Cardiac muscle cell (in vitro differentiated cells and primary cell): ENCODE data around the gene PCK2. TPM values are rescaled to one million over a fixed set of nuclear protein-coding genes. Genes with fewer than 3 reads are reported as not detected.
"Not testable (repeated sequence)": the region's sequence is repeated elsewhere in the genome, so short reads cannot be mapped to it uniquely, and the experiment has no call there.

Source experiments
- DNase-seq, 2 donors: peaks; one replicate each; pipeline versions ENCODE4 v3.0.0 to v3.0.0-alpha.2; 2010 to 2017; ENCODE audit warnings: low read depth in 1 of 2, low spot score in 1 of 2
- H3K27ac ChIP-seq: fragments of 200-600 bp; sonication (generic); 2 replicates; pipeline ENCODE4 v1.5.1; 2016
- H3K27me3 ChIP-seq: fragments of 200-600 bp; sonication (generic); 2 replicates; pipeline ENCODE4 v1.6.0; 2016; ENCODE audit warnings: control low read depth
- H3K36me3 ChIP-seq: fragments of 200-600 bp; sonication (generic); 2 replicates; pipeline ENCODE4 v1.5.1; 2016; ENCODE audit warnings: control low read depth
- H3K4me1 ChIP-seq: fragments of 200-600 bp; sonication (generic); 2 replicates; pipeline ENCODE4 v1.8.1; 2017; ENCODE audit warnings: low read depth, mild to moderate bottlenecking, mixed run types
- H3K4me3 ChIP-seq: fragments of 200-600 bp; sonication (generic); 2 replicates; pipeline ENCODE4 v1.5.1; 2016; ENCODE audit warnings: mild to moderate bottlenecking
- H3K9me3 ChIP-seq: fragments of 200-600 bp; sonication (generic); 2 replicates; pipeline ENCODE4 v1.5.1; 2017; ENCODE audit warnings: low read depth, mild to moderate bottlenecking, control low read depth
- CTCF ChIP-seq: IDR thresholded peaks from 2 replicates; pipeline ENCODE4 v1.5.1; 2012; ENCODE audit warnings: low read depth, mild to moderate bottlenecking, low read length
- polyA plus RNA-seq: library from polyadenylated mRNA; unstranded; fragments of >200 nt; fragmentation: Nextera tagmentation; extraction: Ambion mirVana; gene quantifications from 2 replicates; pipeline ENCODE4 v1.2.1, GENCODE V29; 2016
- total RNA-seq: library from RNA; depleted of rRNA; stranded (reverse); fragments of >200 nt; gene quantifications from 2 replicates; pipeline ENCODE4 v1.2.3, GENCODE V29; 2016

Gene PCK2
- total RNA-seq (11.2 and 18.9 TPM in 2 replicates), polyA plus RNA-seq (12.2 and 20.0 TPM in 2 replicates)

- no peaks in the 10 kb centered on the region for H3K9me3 ChIP-seq
- peak within 1 kb of the TSS; percentile 45 for H3K4me3 ChIP-seq
- peak; percentile 12 for TF ChIP-seq CTCF
- H3K36me3 ChIP-seq: no peaks in the 10 kb centered on the region
- H3K27me3 ChIP-seq: no peaks in the 10 kb centered on the region
- H3K27ac ChIP-seq: no peak within 1 kb of the TSS
- DNase-seq: peak; percentile 90 to 96
- peaks cover 7% of the 10 kb centered on the region for H3K4me1 ChIP-seq
These were observed at the start of gene PCK2 for GRCh38 chr14:24093901-24094840. Gene PCK2, plus strand, starts transcription at chr14:24094311. Its CDS starts 95 bp downstream, at chr14:24094406.

- H3K36me3 ChIP-seq, H3K27me3 ChIP-seq, DNase-seq, H3K4me1 ChIP-seq, H3K9me3 ChIP-seq, H3K4me3 ChIP-seq, H3K27ac ChIP-seq: not testable (repeated sequence)
These were observed 45.1 kb upstream of the PCK2 start for GRCh38 chr14:24049002-24049401.

GRCh38 chr14:24050753-24051152 is 43.4 kb upstream of the PCK2 start:
- not testable (repeated sequence) for H3K36me3 ChIP-seq, H3K4me1 ChIP-seq, H3K4me3 ChIP-seq, DNase-seq, H3K27ac ChIP-seq, H3K9me3 ChIP-seq, H3K27me3 ChIP-seq

GRCh38 chr14:24051176-24051788 is 42.8 kb upstream of the PCK2 start:
- Histone ChIP-seq H3K9me3 (no peaks in the 10 kb centered on the region), H3K36me3 (no peaks in the 10 kb centered on the region), H3K27ac (no peak overlapping the region), H3K4me3 (peak overlapping the region; percentile 41), H3K4me1 (no peaks in the 10 kb centered on the region), H3K27me3 (no peaks in the 10 kb centered on the region)
- DNase-seq: peak in 1 of 2 donors; percentile 7
- TF ChIP-seq CTCF: no peak

- Histone ChIP-seq H3K9me3 (no peaks in the 10 kb centered on the region), H3K27ac (no peak within 1 kb of the TSS), H3K36me3 (no peaks in the 10 kb centered on the region), H3K4me3 (peak within 1 kb of the TSS; percentile 41), H3K27me3 (no peaks in the 10 kb centered on the region), H3K4me1 (no peaks in the 10 kb centered on the region)
- no peak for TF ChIP-seq CTCF
- peak; percentile 61 to 84 for DNase-seq
These were observed 42.1 kb upstream of the PCK2 start, which contains the start of gene CARMIL3 for GRCh38 chr14:24051789-24052655. Gene CARMIL3, plus strand, starts transcription at chr14:24052009. Its CDS starts 145 bp downstream, at chr14:24052154.
